ENCODE measurements around the gene KAT8. TPM values are rescaled to one million over a fixed set of nuclear protein-coding genes. Genes with fewer than 3 reads are reported as not detected.
A peak's percentile ranks its signal among the peaks of the same experiment; 100 is the strongest.

KAT8 gene
- total and polyA plus RNA-seq, 12 donors: 51.9 to 107 (median 66.0) TPM

DNA sequence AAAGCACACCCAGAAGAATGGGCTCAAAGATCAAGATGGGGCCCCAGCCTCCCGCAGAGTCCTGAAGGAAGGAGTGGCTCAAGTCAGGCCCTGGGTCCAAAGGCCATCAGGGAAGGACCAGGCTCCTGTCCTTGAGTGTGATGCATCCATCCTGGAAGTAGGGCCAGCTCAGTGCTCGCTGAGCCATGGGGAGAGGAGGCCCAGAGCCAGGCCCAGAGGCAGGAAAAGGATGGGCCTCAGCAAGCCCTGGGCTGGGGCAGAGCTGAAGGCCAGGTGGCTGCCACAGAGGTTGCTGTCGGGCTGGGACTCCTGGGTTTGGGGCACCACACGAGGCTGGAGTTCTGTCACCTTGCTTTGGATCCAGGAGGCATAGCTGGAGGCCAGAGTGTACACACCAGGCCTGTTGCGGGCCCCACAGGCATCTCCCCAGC is 14.4 kb downstream of the KAT8 start:
- DNase-seq (no peak), ATAC-seq (no peak)
- H3K36me3 ChIP-seq: peaks cover 0 to 66% (median 41%) of the 10 kb centered on the region in 9 donors
- no peaks in the 10 kb centered on the region for H3K27me3 ChIP-seq
- 85 to 88% methylated on average over 5 of the region's 5 CpGs for WGBS, 2 donors
- no peaks in the 10 kb centered on the region for H3K9me3 ChIP-seq
- intact Hi-C loops (cut with DNase I): no loop called here
- peaks cover 3 to 61% (median 40%) of the 10 kb centered on the region in 9 donors for H3K4me1 ChIP-seq
- TF ChIP-seq CTCF (IDR thresholded peaks at IDR 0.05): no peak
- H3K27ac ChIP-seq: no peak overlapping the region
- H3K4me3 ChIP-seq: no peak overlapping the region

- Histone ChIP-seq H3K27ac (no peak overlapping the region), H3K36me3 (peaks cover 0 to 60% (median 36%) of the 10 kb centered on the region in 9 donors), H3K9me3 (no peaks in the 10 kb centered on the region), H3K4me1 (peaks cover 3 to 56% (median 40%) of the 10 kb centered on the region in 9 donors), H3K4me3 (no peak overlapping the region), H3K27me3 (no peaks in the 10 kb centered on the region)
- intact Hi-C loops (cut with DNase I): no loop called here
- no peak for TF ChIP-seq CTCF (IDR thresholded peaks at IDR 0.05)
- ATAC-seq (no peak), DNase-seq (no peak)
- 87 to 89% methylated on average over 20 of the region's 20 CpGs for WGBS, 2 donors
These were observed 15.0 kb downstream of the KAT8 start for GRCh38 chr16:31132303-31132979.

DNA sequence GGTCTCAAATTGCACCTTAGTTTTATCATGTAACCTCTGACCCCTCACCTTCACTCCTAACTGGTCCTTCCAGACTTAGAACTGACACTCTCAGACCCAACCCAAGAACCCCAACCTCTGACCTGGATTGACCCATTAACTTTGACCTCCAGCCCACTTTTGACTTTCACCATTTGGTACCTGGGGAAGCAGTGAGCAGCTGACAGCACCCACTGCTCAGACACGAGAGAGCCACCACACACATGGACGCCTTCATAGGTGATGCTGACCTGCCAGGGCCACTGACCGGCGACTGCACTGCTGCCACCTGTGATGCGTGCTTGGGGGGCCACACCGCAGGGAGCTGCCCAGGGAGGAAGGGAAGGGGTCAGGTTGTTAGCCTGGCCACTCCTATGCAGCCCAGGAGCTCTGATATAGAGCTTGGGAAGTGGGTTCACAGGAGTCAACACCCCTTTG is 15.6 kb downstream of the KAT8 start:
- intact Hi-C loops (cut with DNase I): no loop called here
- TF ChIP-seq CTCF (IDR thresholded peaks at IDR 0.05): no peak
- WGBS, 2 donors: 91 to 95% methylated on average over 6 of the region's 6 CpGs
- Histone ChIP-seq H3K4me3 (no peak overlapping the region), H3K27ac (no peak overlapping the region), H3K4me1 (peaks cover 3 to 49% (median 38%) of the 10 kb centered on the region in 9 donors), H3K27me3 (no peaks in the 10 kb centered on the region), H3K36me3 (peaks cover 0 to 54% (median 30%) of the 10 kb centered on the region in 9 donors), H3K9me3 (no peaks in the 10 kb centered on the region)
- no peak for ATAC-seq
- no peak for DNase-seq

GRCh38 chr16:31134091-31134571 is 16.7 kb downstream of the KAT8 start:
- no peaks in the 10 kb centered on the region for H3K27me3 ChIP-seq
- H3K4me1 ChIP-seq: peaks cover 10 to 48% (median 36%) of the 10 kb centered on the region in 9 donors
- ATAC-seq (peak in 1 of 8 donors; percentile 21), DNase-seq (no peak)
- intact Hi-C loops (cut with DNase I): no loop called here
- no peak for TF ChIP-seq CTCF (IDR thresholded peaks at IDR 0.05)
- no peak overlapping the region for H3K27ac ChIP-seq
- 20 to 25% methylated on average over 5 of the region's 5 CpGs for WGBS, 2 donors
- H3K9me3 ChIP-seq: no peaks in the 10 kb centered on the region
- H3K4me3 ChIP-seq: no peak overlapping the region
- H3K36me3 ChIP-seq: peaks cover 0 to 43% (median 27%) of the 10 kb centered on the region in 9 donors

All from heart right ventricle (tissue), 16 donors.